EL (cell line): ENCODE results near the gene MBD3L5.
"Not testable (repeated sequence)": the region's sequence is repeated elsewhere in the genome, so short reads cannot be mapped to it uniquely, and the experiment has no call there.

Experiments
- DNase-seq: peaks from one replicate; pipeline ENCODE4 v3.0.0-alpha.2; 2016

The MBD3L5 gene

DNA sequence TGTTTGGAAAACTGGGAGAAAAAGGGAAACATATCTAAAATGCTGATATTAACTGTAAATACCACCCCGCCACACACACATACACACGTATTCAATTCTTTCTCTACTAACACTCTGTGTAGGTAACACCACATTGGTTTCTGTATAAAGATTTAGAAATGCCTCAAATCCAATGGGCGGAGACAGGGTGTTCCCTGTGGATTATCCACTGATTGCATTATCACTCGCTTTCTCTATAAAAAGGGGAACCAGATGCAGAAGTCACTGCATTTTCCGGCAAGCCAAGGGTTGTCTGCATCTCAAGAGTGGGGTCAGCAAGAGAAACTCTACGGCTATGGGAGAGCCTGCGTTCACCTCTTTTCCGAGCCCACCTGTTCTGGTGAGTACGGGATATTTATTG, at the start of gene MBD3L5:
TSS of gene MBD3L5 (plus strand) at position 301 of the 400 bp plus-strand sequence. CDS start at position 335, 34 bp downstream.
- not testable (repeated sequence) for DNase-seq

- DNase-seq: no peak
These were observed 46.9 kb upstream of the MBD3L5 start for GRCh38 chr19:6983448-6983847.

DNA sequence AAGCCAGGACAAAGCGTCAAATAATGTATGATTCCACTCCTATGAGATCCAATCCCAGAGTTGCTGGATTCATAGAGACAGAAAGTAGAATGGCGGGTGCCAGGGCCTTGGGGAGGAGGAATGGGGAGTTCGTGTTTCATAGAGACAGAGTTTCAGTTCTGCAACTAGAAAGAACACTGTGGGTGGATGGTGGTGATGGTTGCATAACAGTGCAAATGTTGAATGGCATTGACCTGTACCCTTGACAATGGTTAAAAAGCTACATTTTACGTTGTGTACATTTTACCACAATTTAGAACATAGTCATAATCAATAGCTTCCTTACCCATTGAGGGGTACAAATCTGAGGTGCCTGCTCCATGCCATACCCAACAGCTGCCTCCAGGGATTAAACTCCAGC, 42.5 kb upstream of the MBD3L5 start:
- no peak for DNase-seq

GRCh38 chr19:6988257-6988656, 42.1 kb upstream of the MBD3L5 start:
- DNase-seq: no peak

- DNase-seq: no peak
These were observed 35.3 kb upstream of the MBD3L5 start for GRCh38 chr19:6995054-6995453.

DNA sequence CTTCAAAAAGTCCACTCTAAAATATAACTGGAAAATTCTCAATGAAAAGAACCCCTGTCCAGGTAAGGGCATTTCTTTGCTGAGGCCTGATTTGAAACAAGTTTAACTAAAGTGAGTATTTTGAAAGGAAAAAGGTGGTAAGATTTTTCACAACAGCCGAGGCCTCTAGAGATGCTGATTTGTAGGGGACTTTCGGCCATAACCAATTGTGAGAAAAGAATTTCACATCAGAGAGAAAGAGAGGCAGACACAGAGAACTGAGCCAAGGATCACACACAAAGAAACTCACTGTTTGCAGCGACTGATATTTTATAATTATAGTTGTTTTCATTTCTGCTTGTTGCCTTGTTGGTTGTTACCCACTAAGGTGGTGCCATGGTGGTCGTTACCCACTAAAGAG, 33.6 kb upstream of the MBD3L5 start:
- DNase-seq: no peak

DNA sequence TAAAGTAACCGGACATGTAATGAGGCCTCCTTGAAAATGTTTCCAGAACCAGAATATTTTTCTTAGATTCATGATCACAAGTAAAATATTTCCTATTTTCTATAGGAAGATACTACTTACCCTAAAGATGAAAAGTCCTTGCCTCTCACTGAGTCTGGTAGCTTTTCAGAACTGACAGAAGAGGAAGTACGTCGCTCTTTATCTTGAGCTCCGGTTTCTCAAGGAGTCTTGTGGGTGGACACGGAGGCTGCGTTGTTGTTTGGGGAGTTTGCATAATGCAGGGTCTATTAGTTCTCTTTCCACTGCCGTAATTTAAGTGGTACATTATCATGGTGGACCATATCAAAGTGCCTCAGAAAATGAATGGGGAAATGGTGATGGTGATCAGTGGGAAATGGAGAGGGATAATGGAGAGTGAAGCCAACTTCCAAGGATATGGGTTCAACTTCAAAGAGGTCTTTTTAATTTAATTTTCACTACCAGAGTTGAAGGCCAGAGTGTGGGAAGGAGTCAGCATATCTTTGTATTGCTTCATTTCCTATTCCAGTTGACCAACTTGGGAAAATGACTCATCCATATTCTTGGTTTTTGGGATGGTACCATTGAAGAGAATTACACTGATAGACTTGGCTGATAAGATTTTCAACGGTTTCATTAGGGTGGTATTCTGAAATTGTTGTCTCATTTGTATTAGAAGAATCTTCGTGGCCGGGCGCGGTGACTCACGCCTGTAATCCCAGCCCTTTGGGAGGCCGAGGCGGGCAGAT, 32.5 kb upstream of the MBD3L5 start:
- DNase-seq: peak; percentile 30

GRCh38 chr19:6999933-7000332, 30.4 kb upstream of the MBD3L5 start:
- no peak for DNase-seq

GRCh38 chr19:7000333-7000732, 30.0 kb upstream of the MBD3L5 start:
- DNase-seq: no peak

DNA sequence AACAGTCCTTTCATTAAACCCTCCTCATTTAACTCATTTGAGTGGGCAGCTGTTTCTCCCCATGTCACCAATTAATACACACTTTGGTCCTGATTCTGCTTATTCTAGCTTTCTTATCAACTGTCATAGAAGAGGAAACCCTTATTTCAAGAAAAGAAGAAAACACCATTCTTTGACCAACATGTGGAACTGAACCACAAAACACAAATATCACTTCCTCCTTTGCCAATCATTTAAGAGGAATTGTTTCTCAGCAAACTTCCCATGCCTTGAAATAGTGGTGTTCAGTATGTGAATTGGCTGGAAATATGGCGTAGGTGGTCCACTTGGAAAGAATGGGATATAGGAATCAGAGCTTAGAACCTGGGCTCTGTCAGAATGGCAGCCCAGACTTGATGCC, 29.6 kb upstream of the MBD3L5 start:
- DNase-seq: no peak

DNA sequence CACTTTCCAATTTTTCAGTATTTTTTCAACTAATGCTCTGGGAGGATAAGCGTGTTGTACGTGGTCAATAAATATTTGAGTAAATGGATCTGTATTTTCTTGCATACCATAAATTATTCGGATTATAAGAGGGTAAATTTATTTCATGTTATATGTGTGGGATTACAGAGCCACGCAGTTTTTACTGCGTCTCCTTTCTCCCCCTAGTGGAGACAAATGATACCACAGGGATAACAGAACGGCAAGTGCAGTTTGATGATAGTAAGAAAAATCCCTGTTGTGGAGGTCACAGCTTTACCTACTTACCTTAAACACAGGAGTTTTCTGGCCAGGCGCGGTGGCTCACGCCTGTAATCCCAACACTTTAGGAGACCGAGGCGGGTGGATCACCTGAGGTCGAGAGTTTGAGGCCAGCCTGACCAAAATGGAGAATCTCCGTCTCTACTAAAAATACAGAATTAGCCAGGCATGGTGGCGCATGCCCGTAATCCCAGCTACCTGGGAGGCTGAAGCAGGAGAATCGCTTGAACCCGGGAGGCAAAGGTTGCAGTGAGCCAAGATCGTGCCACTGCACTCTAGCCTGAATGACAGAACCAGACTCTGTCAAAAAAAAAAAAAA, 26.0 kb upstream of the MBD3L5 start:
- DNase-seq: no peak

DNA sequence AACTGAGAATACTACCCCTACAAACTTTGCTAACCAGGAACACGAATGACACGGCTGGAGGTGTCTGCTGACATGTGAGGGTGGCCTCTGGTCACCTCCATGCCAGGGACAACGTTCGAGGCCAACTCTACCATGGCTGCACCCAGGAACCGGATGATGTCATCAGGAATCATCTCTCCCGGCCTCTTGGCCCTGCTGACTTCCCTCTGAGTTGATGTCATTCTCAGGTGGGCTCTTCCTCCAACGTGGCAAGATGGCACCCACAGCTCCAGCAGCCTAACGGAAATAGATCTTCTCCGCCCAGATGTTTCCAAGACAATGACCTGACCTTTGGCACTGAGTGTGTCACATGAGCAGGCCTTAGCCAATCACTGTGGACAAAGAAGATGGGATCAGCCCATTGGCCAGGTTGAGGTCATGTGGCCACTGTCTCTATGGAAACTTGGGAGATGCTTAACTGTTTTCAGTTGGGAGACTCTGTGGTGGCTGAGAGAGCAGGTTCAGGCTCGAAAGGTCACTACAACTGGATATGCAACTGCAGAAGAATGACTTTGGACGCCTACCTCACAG, 24.2 kb upstream of the MBD3L5 start:
- no peak for DNase-seq

DNA sequence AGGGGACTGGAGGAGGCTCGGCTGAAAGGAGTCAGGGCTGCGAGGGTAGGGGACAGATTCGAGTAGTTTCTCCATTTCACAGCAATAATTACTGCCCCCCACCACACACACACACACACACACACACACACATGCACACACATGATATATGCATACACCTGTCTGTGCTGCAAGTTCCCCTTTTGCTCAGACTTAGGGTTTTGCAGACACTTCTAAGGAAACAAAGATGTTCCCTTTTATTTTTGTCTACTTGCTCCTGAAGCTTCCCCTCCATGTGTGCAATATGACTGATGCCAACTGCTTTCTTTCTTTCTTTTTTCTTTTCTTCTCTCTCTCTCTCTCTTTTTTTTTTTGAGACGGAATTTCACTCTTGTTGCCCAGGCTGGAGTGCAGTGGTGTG, 22.5 kb upstream of the MBD3L5 start:
- DNase-seq: no peak

- no peak for DNase-seq
These were observed 19.4 kb upstream of the MBD3L5 start for GRCh38 chr19:7010722-7011593.

DNA sequence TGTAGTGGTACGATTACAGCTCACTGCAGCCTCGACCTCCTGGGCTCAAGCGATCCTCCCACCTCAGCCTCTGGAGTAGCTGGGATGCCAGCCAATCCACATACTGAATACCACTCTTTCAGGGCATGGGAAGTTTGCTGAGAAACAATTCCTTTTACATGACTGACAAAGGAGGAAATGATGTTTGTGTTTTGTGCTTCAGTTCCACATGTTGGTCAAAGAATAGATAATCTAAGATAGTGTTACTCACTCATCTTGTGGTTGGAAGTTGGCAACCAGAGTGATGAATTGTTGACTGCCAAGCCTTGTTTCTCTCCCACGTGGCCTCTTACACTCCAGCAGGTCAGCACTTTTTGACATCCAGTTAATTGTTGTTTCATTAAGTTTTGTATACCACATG, 16.7 kb upstream of the MBD3L5 start:
- peak; percentile 27 for DNase-seq

GRCh38 chr19:7018828-7019227, 11.6 kb upstream of the MBD3L5 start:
- no peak for DNase-seq

DNA sequence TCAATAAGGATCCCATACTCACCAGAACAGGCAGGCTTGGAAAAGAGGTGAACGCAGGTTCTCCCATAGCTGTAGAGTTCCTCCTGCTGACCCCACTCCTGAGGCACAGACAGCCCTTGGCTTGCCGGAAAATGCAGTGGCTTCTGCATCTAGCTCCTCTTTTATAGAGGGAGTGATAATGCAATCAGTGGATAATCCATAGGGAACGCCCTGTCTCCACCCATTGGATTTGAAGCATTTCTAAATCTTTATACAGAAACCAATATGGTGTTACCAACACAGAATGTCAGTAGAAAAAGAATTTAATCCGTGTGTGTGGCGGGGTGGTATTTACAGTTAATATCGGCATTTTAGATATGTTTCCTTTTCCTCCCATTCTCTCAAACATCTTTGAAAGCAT, 9.0 kb upstream of the MBD3L5 start, which contains the start of gene MBD3L2B:
TSS of gene MBD3L2B (minus strand) at position 101 of the 400 bp plus-strand sequence. CDS start at position 67, 34 bp downstream.
- not testable (repeated sequence) for DNase-seq

DNA sequence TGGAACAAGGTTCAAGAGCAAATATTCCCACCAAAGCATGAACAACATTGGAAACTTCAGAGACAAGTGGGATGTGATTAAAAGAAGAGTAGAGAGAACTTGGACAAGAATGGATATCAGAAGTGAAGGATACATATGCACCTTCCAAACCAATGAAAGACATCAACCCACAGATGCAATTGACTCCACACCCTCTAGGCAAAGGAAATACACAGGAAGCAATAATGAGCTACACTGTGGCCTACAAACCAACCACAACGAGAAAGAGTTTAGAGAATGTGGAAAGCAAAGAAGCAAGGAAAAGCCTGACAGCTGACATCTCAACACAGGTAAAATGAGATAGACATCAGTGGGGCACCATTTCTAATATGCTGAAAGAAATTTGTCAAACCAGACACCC, 1.6 kb upstream of the MBD3L5 start:
- DNase-seq: not testable (repeated sequence)

DNA sequence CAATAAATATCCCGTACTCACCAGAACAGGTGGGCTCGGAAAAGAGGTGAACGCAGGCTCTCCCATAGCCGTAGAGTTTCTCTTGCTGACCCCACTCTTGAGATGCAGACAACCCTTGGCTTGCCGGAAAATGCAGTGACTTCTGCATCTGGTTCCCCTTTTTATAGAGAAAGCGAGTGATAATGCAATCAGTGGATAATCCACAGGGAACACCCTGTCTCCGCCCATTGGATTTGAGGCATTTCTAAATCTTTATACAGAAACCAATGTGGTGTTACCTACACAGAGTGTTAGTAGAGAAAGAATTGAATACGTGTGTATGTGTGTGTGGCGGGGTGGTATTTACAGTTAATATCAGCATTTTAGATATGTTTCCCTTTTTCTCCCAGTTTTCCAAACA, 9.7 kb downstream of the MBD3L5 start, which contains the start of gene MBD3L4:
TSS of gene MBD3L4 (minus strand) at position 101 of the 400 bp plus-strand sequence. CDS start at position 66, 35 bp downstream.
- DNase-seq: not testable (repeated sequence)

DNA sequence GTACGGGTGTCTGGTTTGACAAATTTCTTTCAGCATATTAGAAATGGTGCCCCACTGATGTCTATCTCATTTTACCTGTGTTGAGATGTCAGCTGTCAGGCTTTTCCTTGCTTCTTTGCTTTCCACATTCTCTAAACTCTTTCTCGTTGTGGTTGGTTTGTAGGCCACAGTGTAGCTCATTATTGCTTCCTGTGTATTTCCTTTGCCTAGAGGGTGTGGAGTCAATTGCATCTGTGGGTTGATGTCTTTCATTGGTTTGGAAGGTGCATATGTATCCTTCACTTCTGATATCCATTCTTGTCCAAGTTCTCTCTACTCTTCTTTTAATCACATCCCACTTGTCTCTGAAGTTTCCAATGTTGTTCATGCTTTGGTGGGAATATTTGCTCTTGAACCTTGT, 11.2 kb downstream of the MBD3L5 start:
- not testable (repeated sequence) for DNase-seq

DNA sequence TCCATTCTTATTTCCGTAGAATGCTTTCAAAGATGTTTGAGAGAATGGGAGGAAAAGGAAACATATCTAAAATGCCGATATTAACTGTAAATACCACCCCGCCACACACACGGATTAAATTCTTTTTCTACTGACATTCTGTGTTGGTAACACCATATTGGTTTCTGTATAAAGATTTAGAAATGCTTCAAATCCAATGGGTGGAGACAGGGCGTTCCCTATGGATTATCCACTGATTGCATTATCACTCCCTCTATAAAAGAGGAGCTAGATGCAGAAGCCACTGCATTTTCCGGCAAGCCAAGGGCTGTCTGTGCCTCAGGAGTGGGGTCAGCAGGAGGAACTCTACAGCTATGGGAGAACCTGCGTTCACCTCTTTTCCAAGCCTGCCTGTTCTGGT, 18.6 kb downstream of the MBD3L5 start, which contains the start of gene MBD3L2:
TSS of gene MBD3L2 (plus strand) at position 301 of the 400 bp plus-strand sequence. CDS start at position 354, 53 bp downstream.
- DNase-seq: not testable (repeated sequence)

- DNase-seq: not testable (repeated sequence)
These were observed 21.0 kb downstream of the MBD3L5 start for GRCh38 chr19:7051421-7051820.

- not testable (repeated sequence) for DNase-seq
These were observed 22.5 kb downstream of the MBD3L5 start for GRCh38 chr19:7052896-7053295.
